Lung microvascular endothelial cell (primary cell): ENCODE measurements around the gene ATAD2B. TPM values are rescaled to one million over a fixed set of nuclear protein-coding genes. Genes with fewer than 3 reads are reported as not detected.
A peak's percentile ranks its signal among the peaks of the same experiment; 100 is the strongest.
"Not testable (repeated sequence)": the region's sequence is repeated elsewhere in the genome, so short reads cannot be mapped to it uniquely, and the experiment has no call there.

Experiments used
- DNase-seq, 2 donors: peaks; one replicate each; pipeline versions ENCODE4 v3.0.0 to v3.0.0-alpha.2; 2010; ENCODE audit warnings: low read depth in 2 of 2
- total RNA-seq: library from RNA; depleted of rRNA; stranded (reverse); fragments of >200 nt; gene quantifications from 2 replicates; pipeline ENCODE4 v1.2.1, GENCODE V29; 2014

ATAD2B gene
- total RNA-seq, 1 donor from 2014 or later, result 10.7 TPM

GRCh38 chr2:23746141-23746863, 180.6 kb downstream of the ATAD2B start:
- no peak for DNase-seq

GRCh38 chr2:23745726-23746105, 181.2 kb downstream of the ATAD2B start:
- DNase-seq, result peak; percentile 43 to 44

- no peak for DNase-seq
Measured at GRCh38 chr2:23745068-23745725, 181.7 kb downstream of the ATAD2B start.

GRCh38 chr2:23736783-23737182, 190.1 kb downstream of the ATAD2B start:
- not testable (repeated sequence) for DNase-seq

- DNase-seq, result peak in 1 of 2 donors; percentile 43
Measured at GRCh38 chr2:23734416-23734815, 192.5 kb downstream of the ATAD2B start.

GRCh38 chr2:23723029-23723428, 203.9 kb downstream of the ATAD2B start:
- DNase-seq, result not testable (repeated sequence)

- DNase-seq, result no peak
Measured at GRCh38 chr2:23722255-23722654, 204.7 kb downstream of the ATAD2B start.

GRCh38 chr2:23721454-23721826, 205.5 kb downstream of the ATAD2B start:
- no peak for DNase-seq

- no peak for DNase-seq
Measured at GRCh38 chr2:23720705-23721453, 206.0 kb downstream of the ATAD2B start.

- DNase-seq, result no peak
Measured at GRCh38 chr2:23719716-23720115, 207.2 kb downstream of the ATAD2B start.

GRCh38 chr2:23718931-23719700, 207.8 kb downstream of the ATAD2B start:
- peak in 1 of 2 donors; percentile 29 for DNase-seq

GRCh38 chr2:23713351-23713750, 213.6 kb downstream of the ATAD2B start:
- DNase-seq, result no peak

- no peak for DNase-seq
Measured at GRCh38 chr2:23712756-23713151, 214.2 kb downstream of the ATAD2B start.

- no peak for DNase-seq
Measured at GRCh38 chr2:23711979-23712755, 214.8 kb downstream of the ATAD2B start.

- no peak for DNase-seq
Measured at GRCh38 chr2:23709311-23709710, 217.6 kb downstream of the ATAD2B start.

- DNase-seq, result no peak
Measured at GRCh38 chr2:23708771-23709170, 218.2 kb downstream of the ATAD2B start.

- DNase-seq, result no peak
Measured at GRCh38 chr2:23707096-23707495, 219.8 kb downstream of the ATAD2B start.

GRCh38 chr2:23706613-23707078, 220.3 kb downstream of the ATAD2B start:
- no peak for DNase-seq

GRCh38 chr2:23705771-23706612, 220.9 kb downstream of the ATAD2B start:
- no peak for DNase-seq
